PFSK-1 (cell line): ENCODE results near the gene MRTFB.

Experiments
- FOXP2 ChIP-seq: optimal IDR thresholded peaks from 2 replicates; pipeline ENCODE3; 2011; ENCODE audit warnings: borderline replicate concordance, control low read depth, inconsistent platforms; ENCODE audit not compliant: insufficient read depth; ENCODE audit errors: extremely low read length, extremely low read depth
- POLR2AphosphoS5 ChIP-seq: IDR thresholded peaks from 2 replicates; pipeline ENCODE4 v1.6.1; 2012; ENCODE audit warnings: low read depth, mild to moderate bottlenecking, control low read depth, low read length, moderate library complexity
- SIN3A ChIP-seq: IDR thresholded peaks from 2 replicates; pipeline ENCODE4 v1.6.1; 2012; ENCODE audit warnings: mild to moderate bottlenecking, low read length, moderate library complexity, borderline replicate concordance; ENCODE audit not compliant: insufficient read depth
- TAF1 ChIP-seq: IDR thresholded peaks from 2 replicates; pipeline ENCODE4 v1.6.1; 2012; ENCODE audit warnings: low read length, control low read depth, borderline replicate concordance; ENCODE audit not compliant: insufficient read depth
- TF ChIP-seq, protein P1 (sequence below), 2 experiments: IDR thresholded peaks; 2 replicates each; pipeline versions ENCODE4 v1.6.1 to v1.8.0; 2011 to 2012; ENCODE audit warnings: low read depth in 2 of 2, low read length in 2 of 2, control low read depth in 1 of 2, inconsistent platforms in 1 of 2, mild to moderate bottlenecking in 1 of 2, moderate library complexity in 1 of 2; ENCODE audit not compliant: insufficient read depth in 1 of 2

DNA sequence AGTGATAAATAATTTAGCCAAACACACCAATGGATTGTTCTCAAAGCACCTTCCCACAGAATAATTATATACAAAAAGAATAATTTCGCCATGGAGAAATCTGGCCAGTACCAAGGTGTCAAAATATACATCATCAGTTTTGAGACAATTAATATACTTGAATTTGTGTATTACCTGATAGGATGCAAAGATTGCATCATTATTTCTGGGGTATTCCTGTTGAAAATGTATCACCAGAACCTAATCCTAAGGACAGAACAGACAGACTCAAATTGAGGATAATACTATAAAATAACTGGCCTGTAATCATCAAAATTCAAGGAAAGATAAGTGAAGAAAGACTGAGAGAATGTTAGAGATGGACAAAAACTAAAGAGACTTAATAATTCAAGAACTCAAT lies 111.9 kb downstream of the MRTFB start:
- no peak for TF ChIP-seq POLR2AphosphoS5
- TF ChIP-seq, protein P1, sequence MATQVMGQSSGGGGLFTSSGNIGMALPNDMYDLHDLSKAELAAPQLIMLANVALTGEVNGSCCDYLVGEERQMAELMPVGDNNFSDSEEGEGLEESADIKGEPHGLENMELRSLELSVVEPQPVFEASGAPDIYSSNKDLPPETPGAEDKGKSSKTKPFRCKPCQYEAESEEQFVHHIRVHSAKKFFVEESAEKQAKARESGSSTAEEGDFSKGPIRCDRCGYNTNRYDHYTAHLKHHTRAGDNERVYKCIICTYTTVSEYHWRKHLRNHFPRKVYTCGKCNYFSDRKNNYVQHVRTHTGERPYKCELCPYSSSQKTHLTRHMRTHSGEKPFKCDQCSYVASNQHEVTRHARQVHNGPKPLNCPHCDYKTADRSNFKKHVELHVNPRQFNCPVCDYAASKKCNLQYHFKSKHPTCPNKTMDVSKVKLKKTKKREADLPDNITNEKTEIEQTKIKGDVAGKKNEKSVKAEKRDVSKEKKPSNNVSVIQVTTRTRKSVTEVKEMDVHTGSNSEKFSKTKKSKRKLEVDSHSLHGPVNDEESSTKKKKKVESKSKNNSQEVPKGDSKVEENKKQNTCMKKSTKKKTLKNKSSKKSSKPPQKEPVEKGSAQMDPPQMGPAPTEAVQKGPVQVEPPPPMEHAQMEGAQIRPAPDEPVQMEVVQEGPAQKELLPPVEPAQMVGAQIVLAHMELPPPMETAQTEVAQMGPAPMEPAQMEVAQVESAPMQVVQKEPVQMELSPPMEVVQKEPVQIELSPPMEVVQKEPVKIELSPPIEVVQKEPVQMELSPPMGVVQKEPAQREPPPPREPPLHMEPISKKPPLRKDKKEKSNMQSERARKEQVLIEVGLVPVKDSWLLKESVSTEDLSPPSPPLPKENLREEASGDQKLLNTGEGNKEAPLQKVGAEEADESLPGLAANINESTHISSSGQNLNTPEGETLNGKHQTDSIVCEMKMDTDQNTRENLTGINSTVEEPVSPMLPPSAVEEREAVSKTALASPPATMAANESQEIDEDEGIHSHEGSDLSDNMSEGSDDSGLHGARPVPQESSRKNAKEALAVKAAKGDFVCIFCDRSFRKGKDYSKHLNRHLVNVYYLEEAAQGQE (IDR thresholded peaks at IDR 0.05; ENCODE audit: insufficient read depth in 1 of 2, low read depth in 2 of 2, low read length in 2 of 2): no peak
- no peak for TF ChIP-seq TAF1
- no peak for TF ChIP-seq FOXP2
- TF ChIP-seq SIN3A: no peak
